A549 treated with RU486 at 1 μM for 4 hours (cell line): ENCODE data around the gene OTUB1. TPM values are rescaled to one million over a fixed set of nuclear protein-coding genes. Genes with fewer than 3 reads are reported as not detected.

Source experiments
- total RNA-seq: library from RNA; stranded (reverse); fragments of 200-300 nt; extraction: Qiagen RNA extraction; gene quantifications from 5 replicates; pipeline ENCODE4 v1.2.3, GENCODE V29; 2022; ENCODE audit warnings: low read depth

Gene OTUB1
- total RNA-seq: 106 to 132 TPM (median 127 TPM) in 5 replicates

DNA sequence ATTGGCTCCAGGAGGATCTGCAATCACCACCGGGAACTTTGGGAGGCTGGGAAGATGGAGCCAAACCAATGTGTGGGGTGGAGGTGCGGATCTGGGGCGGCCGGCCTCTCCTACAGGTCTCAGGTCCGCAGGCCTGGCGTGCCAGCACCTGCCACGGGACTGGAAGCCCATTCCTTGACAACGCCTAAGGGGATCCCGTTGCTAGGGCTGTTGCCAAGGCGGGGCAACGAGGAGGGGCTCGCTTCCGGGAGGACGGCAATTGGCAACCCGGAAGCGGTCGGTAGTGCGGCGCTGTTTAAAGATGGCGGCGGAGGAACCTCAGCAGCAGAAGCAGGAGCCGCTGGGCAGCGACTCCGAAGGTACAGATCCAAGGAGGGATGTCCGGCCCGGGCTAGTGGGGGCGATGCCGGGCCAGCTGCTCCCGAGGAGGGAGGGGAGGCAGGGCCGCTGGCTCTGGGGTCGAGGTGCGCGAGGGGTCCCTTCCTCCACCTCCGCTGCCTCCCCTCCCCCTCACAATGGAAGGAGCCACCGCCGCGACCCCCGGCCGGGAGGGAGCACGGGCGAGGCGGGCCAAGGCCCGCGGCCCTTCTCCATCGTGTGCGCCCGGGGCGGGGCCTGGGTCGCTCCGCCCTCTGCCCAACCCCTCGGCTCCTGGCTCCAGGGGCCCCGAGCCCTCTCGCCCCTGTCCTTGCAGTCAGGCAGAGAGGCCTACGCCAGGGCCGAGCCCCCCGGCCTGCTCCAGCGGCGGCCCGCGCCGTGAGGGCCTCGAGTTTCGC, at the start of gene OTUB1:
OTUB1 (plus strand) TSS at position 283 of the 776 bp plus-strand sequence; CDS start at position 302, 19 bp downstream.

DNA sequence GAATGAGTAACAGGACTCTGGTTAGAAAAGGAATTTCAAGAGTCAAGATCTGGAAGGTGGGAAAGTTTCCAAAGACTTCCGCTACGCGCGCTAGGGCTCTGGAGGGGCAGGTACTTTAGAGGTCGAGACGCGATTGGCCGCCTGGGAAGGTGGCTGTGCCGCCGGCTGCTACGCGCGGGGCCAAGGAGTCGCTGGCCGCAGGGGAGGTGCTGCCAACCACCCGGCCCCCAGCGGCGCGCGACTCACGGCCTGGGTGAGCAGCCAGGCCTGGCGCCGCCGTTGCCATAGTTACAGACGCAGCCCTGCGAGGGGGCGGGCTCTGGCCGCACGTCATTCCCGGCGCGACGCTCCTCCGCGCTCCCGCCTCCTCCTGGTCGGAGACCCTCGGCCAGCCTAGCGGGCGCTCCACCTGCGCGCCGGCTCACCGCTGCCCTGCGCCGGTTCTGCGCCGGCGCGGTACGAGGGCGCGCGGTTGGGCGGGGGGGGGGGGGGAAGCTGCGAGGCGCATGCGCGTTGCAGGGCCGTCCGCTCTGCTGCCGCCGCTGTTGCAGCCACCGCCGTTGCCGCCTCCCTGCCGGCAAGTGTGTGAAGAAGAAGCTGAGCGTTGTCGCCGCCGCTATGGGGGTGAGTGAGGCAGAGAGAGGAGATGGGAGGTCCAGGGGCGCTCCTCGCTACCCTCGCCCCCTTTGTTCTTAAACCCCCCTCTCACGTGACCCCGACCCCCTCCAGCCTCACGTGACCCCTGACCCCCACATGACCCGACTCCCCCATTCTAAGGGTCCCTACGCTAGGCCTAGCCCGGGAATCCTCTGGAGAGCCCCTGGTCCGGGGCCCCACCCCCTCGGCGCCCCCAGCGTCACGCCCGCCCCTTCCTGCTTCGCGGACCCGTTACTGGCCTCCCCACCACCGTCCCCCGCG, 47.5 kb upstream of the OTUB1 start, which contains the start of gene NAA40:
NAA40 (plus strand) TSS at position 524 of the 918 bp plus-strand sequence; CDS start at position 619, 95 bp downstream.

DNA sequence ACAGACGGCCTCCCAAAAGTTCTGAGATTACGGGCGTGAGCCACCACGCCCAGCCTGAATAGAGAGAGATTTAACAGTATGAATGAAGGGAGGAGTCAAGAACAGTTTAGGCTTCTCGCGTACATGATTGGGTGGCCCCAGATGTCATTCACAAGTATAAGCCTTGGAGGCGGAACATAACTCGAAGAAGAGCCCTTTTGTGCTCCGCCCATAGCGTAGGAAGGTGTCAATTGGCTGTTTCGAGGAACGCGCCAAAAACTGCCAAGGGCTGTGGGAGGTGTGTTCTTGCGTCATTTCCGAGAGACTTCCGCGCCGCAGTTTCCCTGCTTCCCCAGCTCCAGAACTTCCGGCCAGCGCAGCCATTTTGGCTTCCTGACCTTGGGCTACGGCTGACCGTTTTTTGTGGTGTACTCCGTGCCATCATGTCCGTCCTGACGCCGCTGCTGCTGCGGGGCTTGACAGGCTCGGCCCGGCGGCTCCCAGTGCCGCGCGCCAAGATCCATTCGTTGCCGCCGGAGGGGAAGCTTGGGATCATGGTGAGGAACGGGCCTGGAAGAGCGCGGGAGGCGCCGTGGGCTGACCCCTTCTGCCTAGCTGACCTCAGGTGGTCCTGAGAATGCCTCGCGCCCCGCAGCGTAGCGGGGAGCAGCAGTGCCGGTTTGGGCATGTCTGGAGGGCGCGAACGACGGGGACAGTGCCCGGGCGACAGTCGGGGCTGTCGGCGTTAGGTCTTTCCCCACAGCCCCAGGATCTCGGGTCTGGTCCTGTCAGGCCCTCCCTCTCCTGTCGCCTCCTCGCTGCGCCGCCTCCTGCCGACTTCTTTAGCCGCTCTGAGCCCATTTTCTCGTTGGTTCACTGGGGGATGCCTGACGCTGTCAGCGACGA, 11.7 kb upstream of the OTUB1 start, which contains the start of gene COX8A:
COX8A (plus strand) TSS at position 362 of the 885 bp plus-strand sequence; CDS start at position 423, 61 bp downstream.

GRCh38 chr11:64035576-64035975, 49.3 kb downstream of the OTUB1 start, which contains the start of gene FLRT1:
TSS of gene FLRT1 (plus strand) at chr11:64035931. CDS start at chr11:64116268, 80,337 bp downstream.

Other genes with a start within 250 kb of the OTUB1 start
- gene ZFTA, start 217.7 kb upstream of the OTUB1 start, total RNA-seq: 4.8 to 7.6 TPM (median 7.3 TPM) in 5 replicates
- 31.9 to 56.2 TPM (median 48.0 TPM) in 5 replicates for gene SPINDOC, start 173.0 kb upstream of the OTUB1 start, total RNA-seq
- gene MARK2, start 147.3 kb upstream of the OTUB1 start, total RNA-seq: 22.3 to 26.1 TPM (median 23.8 TPM) in 5 replicates
- gene RCOR2, start 69.3 kb upstream of the OTUB1 start, total RNA-seq: 0.90 to 1.3 TPM (median 0.97 TPM) in 5 replicates
- gene NAA40, start 47.4 kb upstream of the OTUB1 start, total RNA-seq: 14.7 to 18.4 TPM (median 15.6 TPM) in 5 replicates
- gene COX8A, start 11.8 kb upstream of the OTUB1 start, total RNA-seq: 625 to 1,017 TPM (median 974 TPM) in 5 replicates
- 0.05 to 0.07 TPM (median 0.06 TPM) in 3 of 5 replicates, not detected in the others for gene FLRT1, start 49.5 kb downstream of the OTUB1 start, total RNA-seq
- 8.8 to 17.0 TPM (median 12.8 TPM) in 5 replicates for gene MACROD1, start 179.7 kb downstream of the OTUB1 start, total RNA-seq
- gene STIP1, start 199.7 kb downstream of the OTUB1 start, total RNA-seq: 234 to 268 TPM (median 258 TPM) in 5 replicates
- gene FERMT3, start 220.3 kb downstream of the OTUB1 start, total RNA-seq: 1.0 to 3.1 TPM (median 1.7 TPM) in 5 replicates
- gene TRPT1, start 239.7 kb downstream of the OTUB1 start, total RNA-seq: 16.8 to 27.5 TPM (median 24.3 TPM) in 5 replicates
- 29.7 to 43.8 TPM (median 32.1 TPM) in 5 replicates for gene NUDT22, start 239.8 kb downstream of the OTUB1 start, total RNA-seq
- 15.4 to 22.6 TPM (median 19.5 TPM) in 5 replicates for gene DNAJC4, start 244.1 kb downstream of the OTUB1 start, total RNA-seq
- 35.4 to 59.8 TPM (median 51.1 TPM) in 5 replicates for gene VEGFB, start 248.1 kb downstream of the OTUB1 start, total RNA-seq